ENCODE measurements around the gene IMPA2. TPM values are rescaled to one million over a fixed set of nuclear protein-coding genes. Genes with fewer than 3 reads are reported as not detected.
"Not testable (repeated sequence)": the region's sequence is repeated elsewhere in the genome, so short reads cannot be mapped to it uniquely, and the experiment has no call there.

Gene IMPA2
- total RNA-seq, 1 donor from 2014 or later, result 2.5 TPM

- no peak for DNase-seq (ENCODE audit: extremely low read depth, low read depth, low spot score)
Observed at GRCh38 chr18:12064086-12064763, 82.9 kb downstream of the IMPA2 start.

GRCh38 chr18:12065397-12065796 lies 84.1 kb downstream of the IMPA2 start:
- DNase-seq (ENCODE audit: extremely low read depth, low read depth, low spot score), result no peak

- DNase-seq (ENCODE audit: extremely low read depth, low read depth, low spot score), result no peak
Observed at GRCh38 chr18:12066910-12067511, 85.7 kb downstream of the IMPA2 start.

GRCh38 chr18:12067671-12068070 lies 86.4 kb downstream of the IMPA2 start:
- DNase-seq (ENCODE audit: extremely low read depth, low read depth, low spot score), result no peak

GRCh38 chr18:12068316-12068949 lies 87.1 kb downstream of the IMPA2 start:
- not testable (repeated sequence) for DNase-seq (ENCODE audit: extremely low read depth, low read depth, low spot score)

- no peak for DNase-seq (ENCODE audit: extremely low read depth, low read depth, low spot score)
Observed at GRCh38 chr18:12068950-12069320, 87.6 kb downstream of the IMPA2 start.

GRCh38 chr18:12071066-12071465 lies 89.8 kb downstream of the IMPA2 start:
- DNase-seq (ENCODE audit: extremely low read depth, low read depth, low spot score), result not testable (repeated sequence)

GRCh38 chr18:12072996-12073395 lies 91.7 kb downstream of the IMPA2 start:
- DNase-seq (ENCODE audit: extremely low read depth, low read depth, low spot score), result no peak

GRCh38 chr18:12074736-12075135 lies 93.4 kb downstream of the IMPA2 start:
- no peak for DNase-seq (ENCODE audit: extremely low read depth, low read depth, low spot score)

- DNase-seq (ENCODE audit: extremely low read depth, low read depth, low spot score), result no peak
Observed at GRCh38 chr18:12076424-12077140, 95.3 kb downstream of the IMPA2 start.

- DNase-seq (ENCODE audit: extremely low read depth, low read depth, low spot score), result not testable (repeated sequence)
Observed at GRCh38 chr18:12077994-12078393, 96.7 kb downstream of the IMPA2 start.

GRCh38 chr18:12079491-12080237 lies 98.4 kb downstream of the IMPA2 start:
- peak; percentile 37 for DNase-seq (ENCODE audit: extremely low read depth, low read depth, low spot score)

Other genes starting within 250 kb of the IMPA2 start
- 47.5 and 57.8 TPM in 2 replicates for gene CHMP1B, start 130.1 kb upstream of the IMPA2 start, total RNA-seq
- gene MPPE1, start 73.2 kb upstream of the IMPA2 start, total RNA-seq, result 11.4 and 19.8 TPM in 2 replicates
- gene ANKRD62, start 112.3 kb downstream of the IMPA2 start, total RNA-seq, result not detected in 2 replicates